ENCODE measurements around the gene NAA25. TPM values are rescaled to one million over a fixed set of nuclear protein-coding genes. Genes with fewer than 3 reads are reported as not detected.
"Not testable (repeated sequence)": the region's sequence is repeated elsewhere in the genome, so short reads cannot be mapped to it uniquely, and the experiment has no call there.

The NAA25 gene
- total and polyA plus RNA-seq, 5 experiments from 2014 or later, result 8.7 to 44.0 (median 17.3) TPM

GRCh38 chr12:112097641-112098040, 10.9 kb downstream of the NAA25 start:
- no peak for ATAC-seq
- Mint-ChIP-seq H3K4me1 (peaks cover 16 to 43% (median 35%) of the 10 kb centered on the region in 4 donors), H3K36me3 (peaks cover 6 to 77% (median 19%) of the 10 kb centered on the region in 3 donors), H3K27ac (peak overlapping the region in 2 of 10 donors; percentile 13 to 76), H3K27me3 (no peaks in the 10 kb centered on the region), H3K4me3 (no peak overlapping the region), H3K9me3 (no peaks in the 10 kb centered on the region)
- POLR2A ChIA-PET, result interaction anchor here (0.7 to 1.0 kb wide), 4 partner anchors 12 to 402 kb away, joined by 3 to 5 read pairs (median 3); no protein-coding TSS in a partner anchor
- DNase-seq, result no peak

DNA sequence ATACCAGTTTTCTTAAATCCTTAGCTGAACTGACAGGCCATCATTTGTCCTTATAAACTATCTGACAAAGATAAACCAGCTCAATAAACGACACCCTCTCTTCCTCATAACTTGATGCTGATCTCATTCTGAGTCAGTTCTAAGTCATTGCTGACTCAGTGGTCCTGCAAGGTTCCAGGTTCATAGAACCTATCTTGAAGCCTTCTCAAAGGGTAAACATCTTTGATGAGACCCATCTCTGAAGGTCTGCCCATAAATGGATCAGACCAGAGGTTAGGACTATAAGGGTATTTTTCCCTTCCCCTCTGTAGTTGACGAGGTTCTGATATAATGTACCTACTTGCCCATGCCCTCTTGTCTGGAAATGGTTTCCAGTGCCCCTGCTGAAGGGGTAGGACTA, 11.9 kb downstream of the NAA25 start:
- peaks cover 14 to 40% (median 33%) of the 10 kb centered on the region in 4 donors for H3K4me1 Mint-ChIP-seq
- H3K27ac Mint-ChIP-seq, result peak overlapping the region in 7 of 10 donors; percentile 9 to 79 (median 68)
- peak overlapping the region in 1 of 10 donors; percentile 6 for H3K4me3 Mint-ChIP-seq
- no peaks in the 10 kb centered on the region for H3K9me3 Mint-ChIP-seq
- POLR2A ChIA-PET, result no interaction called here
- ATAC-seq (no peak), DNase-seq (no peak)
- H3K36me3 Mint-ChIP-seq, result peaks cover 6 to 81% (median 19%) of the 10 kb centered on the region in 3 donors
- no peaks in the 10 kb centered on the region for H3K27me3 Mint-ChIP-seq

GRCh38 chr12:112096070-112096469, 12.5 kb downstream of the NAA25 start:
- H3K27me3 Mint-ChIP-seq, result no peaks in the 10 kb centered on the region
- POLR2A ChIA-PET, result no interaction called here
- no peaks in the 10 kb centered on the region for H3K9me3 Mint-ChIP-seq
- peaks cover 12 to 41% (median 31%) of the 10 kb centered on the region in 4 donors for H3K4me1 Mint-ChIP-seq
- peaks cover 3 to 82% (median 19%) of the 10 kb centered on the region in 3 donors for H3K36me3 Mint-ChIP-seq
- no peak for DNase-seq
- ATAC-seq, result no peak
- H3K27ac Mint-ChIP-seq, result peak overlapping the region in 5 of 10 donors; percentile 14 to 79 (median 62)
- no peak overlapping the region for H3K4me3 Mint-ChIP-seq

DNA sequence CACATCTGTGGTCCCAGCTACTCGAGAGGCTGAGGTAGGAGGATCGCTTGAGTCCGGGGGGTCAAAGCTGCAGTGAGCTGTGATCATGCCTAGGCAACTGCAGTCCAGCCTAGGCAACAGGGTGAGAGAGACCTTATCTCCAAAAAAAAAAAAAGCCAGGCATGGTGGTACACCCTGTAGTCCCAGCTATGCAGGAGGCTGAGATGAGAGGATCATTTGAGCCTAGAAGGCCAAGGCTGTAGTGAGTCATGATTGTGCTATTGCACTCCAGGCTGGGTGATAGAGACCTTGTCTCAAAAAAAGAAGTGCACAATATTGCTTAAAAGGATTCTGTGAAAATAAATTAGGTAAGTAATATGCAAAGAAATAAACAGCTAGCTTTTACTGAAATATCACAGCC, 17.0 kb downstream of the NAA25 start:
- H3K4me1 Mint-ChIP-seq, result peaks cover 8 to 32% (median 24%) of the 10 kb centered on the region in 4 donors
- H3K27me3 Mint-ChIP-seq, result no peaks in the 10 kb centered on the region
- no peak overlapping the region for H3K4me3 Mint-ChIP-seq
- peak overlapping the region in 1 of 10 donors; percentile 21 for H3K27ac Mint-ChIP-seq
- H3K36me3 Mint-ChIP-seq, result peaks cover 0 to 79% (median 14%) of the 10 kb centered on the region in 3 donors
- DNase-seq (no peak), ATAC-seq (no peak)
- H3K9me3 Mint-ChIP-seq, result no peaks in the 10 kb centered on the region
- POLR2A ChIA-PET, result no interaction called here

- ATAC-seq, result no peak
- DNase-seq, result no peak
- H3K4me3 Mint-ChIP-seq, result no peak overlapping the region
- peaks cover 0 to 87% (median 11%) of the 10 kb centered on the region in 3 donors for H3K36me3 Mint-ChIP-seq
- no peaks in the 10 kb centered on the region for H3K27me3 Mint-ChIP-seq
- no peaks in the 10 kb centered on the region for H3K9me3 Mint-ChIP-seq
- POLR2A ChIA-PET, result no interaction called here
- peak overlapping the region in 7 of 10 donors; percentile 1 to 32 (median 16) for H3K27ac Mint-ChIP-seq
- H3K4me1 Mint-ChIP-seq, result peaks cover 3 to 13% (median 8%) of the 10 kb centered on the region in 4 donors
These were observed 20.7 kb downstream of the NAA25 start for GRCh38 chr12:112087851-112088250.

DNA sequence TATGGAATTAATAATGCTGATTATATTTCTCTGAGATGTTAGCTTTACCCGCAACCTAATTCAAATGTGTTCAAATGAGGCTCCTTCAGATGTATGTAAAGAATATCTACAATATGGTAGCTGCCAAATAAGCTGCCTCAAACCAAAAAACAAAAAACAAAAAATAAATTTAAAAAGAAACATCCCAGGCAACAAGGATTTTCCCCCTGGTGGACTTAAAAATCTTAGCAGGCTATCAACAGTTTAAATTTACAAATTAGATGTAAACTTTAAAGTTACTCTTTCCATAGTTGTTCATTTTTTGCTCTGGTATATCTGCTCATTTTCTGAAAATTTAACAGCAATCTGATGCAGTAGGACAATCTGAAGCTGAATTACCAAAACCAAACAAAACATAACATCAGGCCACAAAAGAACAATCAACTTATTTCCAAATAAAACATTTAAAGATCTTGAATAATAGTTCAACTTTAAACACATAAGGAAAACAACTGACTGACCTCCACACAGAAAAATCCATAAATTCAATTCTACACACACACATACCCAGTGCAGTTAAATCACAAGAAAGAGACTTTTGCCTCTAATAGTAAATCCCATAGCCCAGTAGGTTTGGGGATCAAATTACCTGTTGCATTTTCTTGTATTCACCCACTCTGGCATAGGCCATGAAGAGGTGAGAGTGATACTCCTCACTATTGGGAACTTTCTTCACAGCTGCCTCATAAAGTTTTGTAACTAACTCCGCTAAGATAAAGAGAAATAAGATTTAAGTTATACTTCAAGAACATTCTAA, 21.3 kb downstream of the NAA25 start:
- H3K4me3 Mint-ChIP-seq, result no peak overlapping the region
- DNase-seq, result no peak
- H3K9me3 Mint-ChIP-seq, result no peaks in the 10 kb centered on the region
- H3K36me3 Mint-ChIP-seq, result peaks cover 0 to 85% (median 11%) of the 10 kb centered on the region in 3 donors
- peak overlapping the region in 7 of 10 donors; percentile 1 to 63 (median 20) for H3K27ac Mint-ChIP-seq
- no peaks in the 10 kb centered on the region for H3K27me3 Mint-ChIP-seq
- POLR2A ChIA-PET, result interaction anchor here (0.6 to 0.7 kb wide), 2 partner anchors 40 to 142 kb away, joined by 4 to 5 read pairs; no protein-coding TSS in a partner anchor
- H3K4me1 Mint-ChIP-seq, result peaks cover 3 to 13% (median 7%) of the 10 kb centered on the region in 4 donors
- no peak for ATAC-seq

DNA sequence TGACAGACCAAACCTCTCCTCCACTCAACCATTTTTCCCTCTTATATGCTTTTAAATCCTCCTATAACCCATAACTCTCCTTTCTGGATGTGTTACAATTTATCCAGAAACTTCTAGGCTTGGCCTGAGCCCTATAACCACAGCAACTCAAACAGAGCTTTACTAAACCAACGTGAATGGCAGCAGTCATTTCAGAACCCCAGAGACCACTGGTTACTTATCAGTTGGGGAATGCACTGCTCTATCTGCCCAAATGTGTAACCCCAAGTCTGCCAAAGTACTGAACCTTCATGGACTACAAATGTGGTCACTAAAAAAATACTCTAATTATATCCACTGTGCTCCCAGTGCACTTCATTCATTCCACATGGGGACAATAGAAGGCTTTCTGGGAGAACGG, 42.0 kb downstream of the NAA25 start:
- ATAC-seq (no peak), DNase-seq (no peak)
- Mint-ChIP-seq H3K27ac (peak overlapping the region in 4 of 10 donors; percentile 12 to 86 (median 65)), H3K27me3 (no peaks in the 10 kb centered on the region), H3K4me1 (peaks cover 0 to 1% (median 0%) of the 10 kb centered on the region in 4 donors), H3K36me3 (peaks cover 4 to 87% (median 21%) of the 10 kb centered on the region in 3 donors), H3K4me3 (no peak overlapping the region), H3K9me3 (no peaks in the 10 kb centered on the region)
- POLR2A ChIA-PET, result no interaction called here

DNA sequence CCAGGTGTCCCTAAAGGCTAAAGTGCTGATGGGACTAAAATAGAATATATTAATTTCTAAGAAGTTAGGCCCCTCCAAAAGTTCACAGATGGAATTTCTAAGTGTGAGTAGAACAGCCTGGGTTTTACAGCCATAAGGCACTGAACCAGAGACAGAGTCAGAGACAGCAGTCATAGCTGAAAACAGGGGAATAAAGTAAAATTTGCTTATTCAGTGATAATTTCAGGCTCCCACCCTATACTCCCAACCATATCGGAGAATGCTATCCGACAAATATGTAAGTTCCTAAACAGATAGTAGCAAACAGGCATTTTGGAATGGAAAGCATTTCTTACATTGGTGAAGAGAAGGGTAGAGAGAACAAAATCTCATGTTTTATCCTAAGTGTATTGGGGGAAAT, 45.3 kb downstream of the NAA25 start:
- H3K4me3 Mint-ChIP-seq, result no peak overlapping the region
- POLR2A ChIA-PET, result no interaction called here
- peaks cover 0 to 1% (median 0%) of the 10 kb centered on the region in 4 donors for H3K4me1 Mint-ChIP-seq
- no peak for ATAC-seq
- no peak overlapping the region for H3K27ac Mint-ChIP-seq
- H3K36me3 Mint-ChIP-seq, result peaks cover 4 to 85% (median 22%) of the 10 kb centered on the region in 3 donors
- no peak for DNase-seq
- H3K9me3 Mint-ChIP-seq, result no peaks in the 10 kb centered on the region
- no peaks in the 10 kb centered on the region for H3K27me3 Mint-ChIP-seq

GRCh38 chr12:112061137-112061536, 47.4 kb downstream of the NAA25 start:
- no peak for DNase-seq
- peak overlapping the region in 3 of 10 donors; percentile 20 to 81 (median 35) for H3K27ac Mint-ChIP-seq
- no peaks in the 10 kb centered on the region for H3K9me3 Mint-ChIP-seq
- no peak overlapping the region for H3K4me3 Mint-ChIP-seq
- POLR2A ChIA-PET, result no interaction called here
- peaks cover 0 to 3% (median 0%) of the 10 kb centered on the region in 4 donors for H3K4me1 Mint-ChIP-seq
- ATAC-seq, result no peak
- H3K27me3 Mint-ChIP-seq, result no peaks in the 10 kb centered on the region
- H3K36me3 Mint-ChIP-seq, result peaks cover 0 to 81% (median 22%) of the 10 kb centered on the region in 3 donors

DNA sequence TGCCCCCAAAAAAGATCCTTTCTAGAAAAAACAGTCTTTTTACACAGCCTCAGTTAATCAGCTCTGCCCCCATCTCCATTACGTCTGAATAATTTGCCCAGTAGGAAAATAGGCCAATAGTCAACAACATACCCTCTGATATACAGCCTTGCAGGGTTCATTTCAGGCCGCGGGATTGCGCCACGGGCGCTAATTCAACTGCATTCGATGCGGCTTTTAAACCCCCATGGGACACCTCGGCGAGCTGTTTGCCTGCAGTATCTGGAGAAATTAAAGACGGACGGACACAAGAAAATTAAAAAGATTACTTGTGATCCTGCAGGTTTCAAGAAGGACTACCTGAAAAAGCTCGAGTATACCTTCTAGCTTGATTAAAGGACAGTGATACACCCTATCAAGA, 59.2 kb downstream of the NAA25 start:
- Mint-ChIP-seq H3K27ac (no peak overlapping the region), H3K27me3 (no peaks in the 10 kb centered on the region), H3K4me1 (peaks cover 0 to 6% (median 3%) of the 10 kb centered on the region in 4 donors), H3K36me3 (peaks cover 8 to 92% (median 18%) of the 10 kb centered on the region in 3 donors), H3K9me3 (no peaks in the 10 kb centered on the region), H3K4me3 (no peak overlapping the region)
- POLR2A ChIA-PET, result no interaction called here
- DNase-seq (no peak), ATAC-seq (no peak)

GRCh38 chr12:112046003-112046402, 62.6 kb downstream of the NAA25 start:
- H3K27ac Mint-ChIP-seq, result peak overlapping the region in 3 of 10 donors; percentile 9 to 46 (median 21)
- POLR2A ChIA-PET, result interaction anchor here (1.1 kb wide), 1 partner anchor 205 kb away, joined by 3 read pairs; no protein-coding TSS in a partner anchor
- peaks cover 0 to 4% (median 0%) of the 10 kb centered on the region in 4 donors for H3K4me1 Mint-ChIP-seq
- H3K4me3 Mint-ChIP-seq, result no peak overlapping the region
- ATAC-seq (no peak), DNase-seq (no peak)
- peaks cover 8 to 91% (median 25%) of the 10 kb centered on the region in 3 donors for H3K36me3 Mint-ChIP-seq
- no peaks in the 10 kb centered on the region for H3K9me3 Mint-ChIP-seq
- no peaks in the 10 kb centered on the region for H3K27me3 Mint-ChIP-seq

GRCh38 chr12:112036614-112037013, 72.0 kb downstream of the NAA25 start:
- DNase-seq, H3K27me3 Mint-ChIP-seq, ATAC-seq, H3K9me3 Mint-ChIP-seq, POLR2A ChIA-PET, H3K4me1 Mint-ChIP-seq: not testable (repeated sequence)
- Mint-ChIP-seq H3K27ac (peak overlapping the region in 5 of 10 donors; percentile 29 to 88 (median 66)), H3K4me3 (peak overlapping the region in 1 of 10 donors; percentile 12), H3K36me3 (peaks cover 11 to 86% (median 12%) of the 10 kb centered on the region in 3 donors)

GRCh38 chr12:112035219-112035785, 73.3 kb downstream of the NAA25 start:
- H3K4me3 Mint-ChIP-seq, result no peak overlapping the region
- H3K27ac Mint-ChIP-seq, result peak overlapping the region in 4 of 10 donors; percentile 46 to 87 (median 62)
- ATAC-seq (no peak), DNase-seq (no peak)
- no peaks in the 10 kb centered on the region for H3K9me3 Mint-ChIP-seq
- peaks cover 0 to 10% (median 2%) of the 10 kb centered on the region in 4 donors for H3K4me1 Mint-ChIP-seq
- peaks cover 11 to 90% (median 12%) of the 10 kb centered on the region in 3 donors for H3K36me3 Mint-ChIP-seq
- no peaks in the 10 kb centered on the region for H3K27me3 Mint-ChIP-seq
- POLR2A ChIA-PET, result interaction anchor here (1.6 kb wide), 1 partner anchor 22 kb away, joined by 5 read pairs; the partner anchor contains the start of genes ERP29 and TMEM116
